Spinal cord (tissue), 10 donors: ENCODE data around the gene EFHD1. TPM values are rescaled to one million over a fixed set of nuclear protein-coding genes. Genes with fewer than 3 reads are reported as not detected.
A peak's percentile ranks its signal among the peaks of the same experiment; 100 is the strongest.

Experiments used
- DNase-seq, 6 donors: peaks; one replicate each; pipeline versions ENCODE4 v3.0.0 to v3.0.0-alpha.2; 2013 to 2015; ENCODE audit warnings: low spot score in 6 of 6, low read depth in 4 of 6
- H3K27ac ChIP-seq: one replicate; pipeline ENCODE4 v1.5.1; 2013; ENCODE audit warnings: low read depth, low read length, control low read depth
- H3K27me3 ChIP-seq: one replicate; pipeline ENCODE4 v1.6.1; 2013; ENCODE audit warnings: low read length; ENCODE audit not compliant: control insufficient read depth, insufficient read depth
- H3K36me3 ChIP-seq: one replicate; pipeline ENCODE4 v1.6.1; 2013; ENCODE audit warnings: low read length; ENCODE audit not compliant: control insufficient read depth, insufficient read depth
- H3K4me1 ChIP-seq: one replicate; pipeline ENCODE4 v1.6.1; 2013; ENCODE audit warnings: low read length; ENCODE audit not compliant: control insufficient read depth, insufficient read depth
- H3K4me3 ChIP-seq: one replicate; pipeline ENCODE4 v1.5.1; 2013; ENCODE audit warnings: low read depth, low read length, control low read depth
- H3K9me3 ChIP-seq: one replicate; pipeline ENCODE4 v1.6.1; 2013; ENCODE audit warnings: low read length; ENCODE audit not compliant: control insufficient read depth, insufficient read depth
- WGBS: methylation state at CpG from one replicate; pipeline ENCODE4 v1.1.5; 2013; ENCODE audit warnings: missing lambda C conversion rate; ENCODE audit not compliant: insufficient coverage; 5-methylcytosine and 5-hydroxymethylcytosine counted together
- polyA plus RNA-seq, 2 donors: library from polyadenylated mRNA; unstranded; fragments of 120-200 nt; gene quantifications; one replicate each; pipeline ENCODE4 v1.2.1, GENCODE V29; 2013; ENCODE audit not compliant: insufficient read length in 2 of 2
- total RNA-seq, 2 donors: library from RNA; depleted of rRNA in 1 of 2; stranded (reverse); fragments of 120-200 nt in 1 of 2; fragments of >200 nt in 1 of 2; gene quantifications; one replicate each; pipeline versions ENCODE4 v1.2.3 to v1.2.4, GENCODE V29; 2013 to 2014
- donor health status: healthy.

The EFHD1 gene
- total and polyA plus RNA-seq, 4 donors = 6.5 to 49.0 (median 28.3) TPM

GRCh38 chr2:232611559-232612218 is 21.7 kb upstream of the EFHD1 start:
- no peak overlapping the region for H3K27ac ChIP-seq

GRCh38 chr2:232613538-232614134 is 19.8 kb upstream of the EFHD1 start:
- H3K36me3 ChIP-seq = no peaks in the 10 kb centered on the region
- 61% methylated on average over 3 of the region's 3 CpGs for WGBS
- no peaks in the 10 kb centered on the region for H3K9me3 ChIP-seq
- H3K27ac ChIP-seq = no peak overlapping the region
- H3K27me3 ChIP-seq = no peaks in the 10 kb centered on the region
- no peak for DNase-seq
- H3K4me1 ChIP-seq = no peaks in the 10 kb centered on the region
- no peak overlapping the region for H3K4me3 ChIP-seq

More at GRCh38 chr2:232611559-232612218, 21.7 kb upstream of the EFHD1 start:
- Histone ChIP-seq H3K36me3 (no peaks in the 10 kb centered on the region), H3K9me3 (no peaks in the 10 kb centered on the region), H3K4me1 (no peaks in the 10 kb centered on the region), H3K4me3 (no peak overlapping the region), H3K27me3 (no peaks in the 10 kb centered on the region)
- WGBS = 46% methylated on average over 8 of the region's 9 CpGs
- peak in 1 of 6 donors; percentile 24 for DNase-seq

- no peak overlapping the region for H3K4me3 ChIP-seq
- H3K9me3 ChIP-seq = no peaks in the 10 kb centered on the region
- no peaks in the 10 kb centered on the region for H3K4me1 ChIP-seq
- H3K36me3 ChIP-seq = no peaks in the 10 kb centered on the region
- WGBS = no CpG with 5 or more reads among the region's 8 CpGs
- H3K27me3 ChIP-seq = no peaks in the 10 kb centered on the region
- DNase-seq = no peak
- H3K27ac ChIP-seq = no peak overlapping the region
Observed at GRCh38 chr2:232615339-232615738, 18.1 kb upstream of the EFHD1 start.

GRCh38 chr2:232621186-232621585 is 12.2 kb upstream of the EFHD1 start:
- 88% methylated on average over 3 of the region's 9 CpGs for WGBS
- H3K4me3 ChIP-seq = no peak overlapping the region
- no peaks in the 10 kb centered on the region for H3K36me3 ChIP-seq
- no peaks in the 10 kb centered on the region for H3K27me3 ChIP-seq
- no peaks in the 10 kb centered on the region for H3K9me3 ChIP-seq
- no peak overlapping the region for H3K27ac ChIP-seq
- peaks cover 16% of the 10 kb centered on the region for H3K4me1 ChIP-seq
- no peak for DNase-seq

GRCh38 chr2:232622563-232622962 is 10.8 kb upstream of the EFHD1 start:
- no peak overlapping the region for H3K27ac ChIP-seq
- 77% methylated on average over 5 of the region's 7 CpGs for WGBS

GRCh38 chr2:232623768-232624765 is 9.3 kb upstream of the EFHD1 start:
- no peak overlapping the region for H3K4me3 ChIP-seq
- no peaks in the 10 kb centered on the region for H3K9me3 ChIP-seq
- 54% methylated on average over 9 of the region's 10 CpGs for WGBS
- peaks cover 16% of the 10 kb centered on the region for H3K4me1 ChIP-seq
- H3K27ac ChIP-seq = no peak overlapping the region
- H3K27me3 ChIP-seq = no peaks in the 10 kb centered on the region
- H3K36me3 ChIP-seq = no peaks in the 10 kb centered on the region
- DNase-seq = peak in 2 of 6 donors; percentile 81 to 82

More at GRCh38 chr2:232622563-232622962, 10.8 kb upstream of the EFHD1 start:
- no peak for DNase-seq
- H3K9me3 ChIP-seq = no peaks in the 10 kb centered on the region
- no peaks in the 10 kb centered on the region for H3K27me3 ChIP-seq
- H3K4me1 ChIP-seq = peaks cover 16% of the 10 kb centered on the region
- no peak overlapping the region for H3K4me3 ChIP-seq
- H3K36me3 ChIP-seq = no peaks in the 10 kb centered on the region

GRCh38 chr2:232626584-232626983 is 6.8 kb upstream of the EFHD1 start:
- Histone ChIP-seq H3K9me3 (no peaks in the 10 kb centered on the region), H3K27me3 (peaks cover 2% of the 10 kb centered on the region), H3K4me1 (peaks cover 16% of the 10 kb centered on the region), H3K4me3 (no peak overlapping the region), H3K27ac (no peak overlapping the region), H3K36me3 (no peaks in the 10 kb centered on the region)
- no CpG with 5 or more reads among the region's 1 CpG for WGBS
- DNase-seq = no peak

GRCh38 chr2:232628466-232629128 is 4.8 kb upstream of the EFHD1 start:
- H3K27me3 ChIP-seq = peaks cover 17% of the 10 kb centered on the region
- H3K4me3 ChIP-seq = no peak overlapping the region
- H3K9me3 ChIP-seq = no peaks in the 10 kb centered on the region
- H3K27ac ChIP-seq = peak overlapping the region; percentile 33
- 58% methylated on average over 5 of the region's 10 CpGs for WGBS
- H3K36me3 ChIP-seq = no peaks in the 10 kb centered on the region
- peak in 1 of 6 donors; percentile 18 for DNase-seq
- peaks cover 28% of the 10 kb centered on the region for H3K4me1 ChIP-seq

- Histone ChIP-seq H3K4me1 (peaks cover 27% of the 10 kb centered on the region), H3K36me3 (no peaks in the 10 kb centered on the region), H3K4me3 (no peak overlapping the region), H3K27me3 (peaks cover 21% of the 10 kb centered on the region), H3K9me3 (no peaks in the 10 kb centered on the region), H3K27ac (peak overlapping the region; percentile 33)
- WGBS = no CpG with 5 or more reads among the region's 2 CpGs
- DNase-seq = no peak
Observed at GRCh38 chr2:232629129-232629475, 4.3 kb upstream of the EFHD1 start.
